Adrenal gland (tissue), 5 donors: ENCODE data around the gene ACTN1.

Source experiments
- POLR2A ChIP-seq, 2 donors: fragments of 450-650 bp; IDR thresholded peaks; one replicate each; pipeline ENCODE4 v1.6.1; 2017; ENCODE audit warnings: antibody characterized with exemption in 2 of 2, mild to moderate bottlenecking in 2 of 2, moderate library complexity in 1 of 2
- TF ChIP-seq, protein P1 (sequence below), 6 experiments: fragments of 450-650 bp in 4 of 6; fragments of 200-600 bp in 2 of 6; sonication (generic) in 1 of 6; IDR thresholded peaks; 1 replicate in 5 of 6; 2 replicates in 1 of 6; pipeline versions ENCODE4 v1.5.1 to v1.8.0; 2016 to 2021; ENCODE audit warnings: antibody characterized with exemption in 6 of 6, mild to moderate bottlenecking in 2 of 6, moderate library complexity in 1 of 6
- donor health status: DM: no; HTN: no; CAD: no.

DNA sequence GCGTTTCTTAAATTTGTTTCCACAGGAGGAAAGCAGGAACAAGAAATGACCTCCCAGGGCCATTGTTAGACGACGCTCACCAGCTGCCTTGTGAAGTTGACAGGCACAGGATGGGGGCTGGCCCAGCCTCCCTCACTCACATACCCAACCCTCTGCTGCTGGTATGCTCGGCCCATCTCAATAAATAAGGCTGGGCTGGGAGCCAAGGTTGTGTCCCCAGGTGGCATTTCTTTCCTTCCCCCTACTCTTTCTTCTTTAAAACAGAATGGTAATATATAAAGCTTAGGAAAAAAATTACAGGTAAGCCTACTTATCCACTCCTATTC lies 93.0 kb downstream of the ACTN1 start:
- TF ChIP-seq POLR2A (IDR thresholded peaks at IDR 0.05) = no peak
- TF ChIP-seq, protein P1, sequence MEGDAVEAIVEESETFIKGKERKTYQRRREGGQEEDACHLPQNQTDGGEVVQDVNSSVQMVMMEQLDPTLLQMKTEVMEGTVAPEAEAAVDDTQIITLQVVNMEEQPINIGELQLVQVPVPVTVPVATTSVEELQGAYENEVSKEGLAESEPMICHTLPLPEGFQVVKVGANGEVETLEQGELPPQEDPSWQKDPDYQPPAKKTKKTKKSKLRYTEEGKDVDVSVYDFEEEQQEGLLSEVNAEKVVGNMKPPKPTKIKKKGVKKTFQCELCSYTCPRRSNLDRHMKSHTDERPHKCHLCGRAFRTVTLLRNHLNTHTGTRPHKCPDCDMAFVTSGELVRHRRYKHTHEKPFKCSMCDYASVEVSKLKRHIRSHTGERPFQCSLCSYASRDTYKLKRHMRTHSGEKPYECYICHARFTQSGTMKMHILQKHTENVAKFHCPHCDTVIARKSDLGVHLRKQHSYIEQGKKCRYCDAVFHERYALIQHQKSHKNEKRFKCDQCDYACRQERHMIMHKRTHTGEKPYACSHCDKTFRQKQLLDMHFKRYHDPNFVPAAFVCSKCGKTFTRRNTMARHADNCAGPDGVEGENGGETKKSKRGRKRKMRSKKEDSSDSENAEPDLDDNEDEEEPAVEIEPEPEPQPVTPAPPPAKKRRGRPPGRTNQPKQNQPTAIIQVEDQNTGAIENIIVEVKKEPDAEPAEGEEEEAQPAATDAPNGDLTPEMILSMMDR (IDR thresholded peaks at IDR 0.05) = no peak
